ENCODE data around the gene SPCS3.

DNA sequence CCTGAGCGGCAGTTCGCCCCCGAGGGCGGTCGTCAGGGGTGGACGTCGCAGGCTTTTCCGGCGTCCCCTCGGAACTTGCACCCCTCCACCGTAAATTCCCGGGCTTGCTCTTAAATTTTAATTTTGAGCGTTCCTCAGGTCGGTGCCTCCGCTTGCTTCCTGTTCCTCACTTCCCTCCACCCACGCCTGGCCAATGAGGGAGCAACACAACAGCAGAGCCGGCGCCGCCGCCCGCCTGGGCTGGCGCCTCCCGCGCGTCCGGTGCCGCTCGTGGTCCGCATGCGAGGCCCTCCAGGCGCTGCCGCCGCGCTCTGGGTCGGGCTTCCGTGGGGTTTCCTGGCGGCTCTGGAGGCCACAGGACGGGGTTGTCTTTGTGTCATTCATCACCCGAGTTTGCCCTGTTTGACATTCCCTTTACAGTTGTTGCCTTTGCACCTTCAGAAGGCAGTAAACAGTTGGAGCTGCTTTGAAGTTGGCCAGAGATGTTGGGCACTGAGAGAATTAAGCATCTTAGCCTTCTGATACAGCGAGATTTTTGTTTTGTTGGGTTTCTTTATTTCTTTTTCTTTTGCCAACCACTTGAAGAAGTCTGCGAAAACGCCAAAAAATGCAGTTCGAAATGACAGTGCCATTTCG, 692 bp downstream of the SPCS3 start:
- TF ChIP-seq, protein P1, sequence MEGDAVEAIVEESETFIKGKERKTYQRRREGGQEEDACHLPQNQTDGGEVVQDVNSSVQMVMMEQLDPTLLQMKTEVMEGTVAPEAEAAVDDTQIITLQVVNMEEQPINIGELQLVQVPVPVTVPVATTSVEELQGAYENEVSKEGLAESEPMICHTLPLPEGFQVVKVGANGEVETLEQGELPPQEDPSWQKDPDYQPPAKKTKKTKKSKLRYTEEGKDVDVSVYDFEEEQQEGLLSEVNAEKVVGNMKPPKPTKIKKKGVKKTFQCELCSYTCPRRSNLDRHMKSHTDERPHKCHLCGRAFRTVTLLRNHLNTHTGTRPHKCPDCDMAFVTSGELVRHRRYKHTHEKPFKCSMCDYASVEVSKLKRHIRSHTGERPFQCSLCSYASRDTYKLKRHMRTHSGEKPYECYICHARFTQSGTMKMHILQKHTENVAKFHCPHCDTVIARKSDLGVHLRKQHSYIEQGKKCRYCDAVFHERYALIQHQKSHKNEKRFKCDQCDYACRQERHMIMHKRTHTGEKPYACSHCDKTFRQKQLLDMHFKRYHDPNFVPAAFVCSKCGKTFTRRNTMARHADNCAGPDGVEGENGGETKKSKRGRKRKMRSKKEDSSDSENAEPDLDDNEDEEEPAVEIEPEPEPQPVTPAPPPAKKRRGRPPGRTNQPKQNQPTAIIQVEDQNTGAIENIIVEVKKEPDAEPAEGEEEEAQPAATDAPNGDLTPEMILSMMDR (IDR thresholded peaks at IDR 0.05), result no peak
- no peak for TF ChIP-seq MXD4 (CRISPR knock-in tag; IDR thresholded peaks at IDR 0.05; ENCODE audit: borderline replicate concordance)

Measured in WTC11 (cell line).